ENCODE results near the gene ST6GAL1.

Gene ST6GAL1

DNA sequence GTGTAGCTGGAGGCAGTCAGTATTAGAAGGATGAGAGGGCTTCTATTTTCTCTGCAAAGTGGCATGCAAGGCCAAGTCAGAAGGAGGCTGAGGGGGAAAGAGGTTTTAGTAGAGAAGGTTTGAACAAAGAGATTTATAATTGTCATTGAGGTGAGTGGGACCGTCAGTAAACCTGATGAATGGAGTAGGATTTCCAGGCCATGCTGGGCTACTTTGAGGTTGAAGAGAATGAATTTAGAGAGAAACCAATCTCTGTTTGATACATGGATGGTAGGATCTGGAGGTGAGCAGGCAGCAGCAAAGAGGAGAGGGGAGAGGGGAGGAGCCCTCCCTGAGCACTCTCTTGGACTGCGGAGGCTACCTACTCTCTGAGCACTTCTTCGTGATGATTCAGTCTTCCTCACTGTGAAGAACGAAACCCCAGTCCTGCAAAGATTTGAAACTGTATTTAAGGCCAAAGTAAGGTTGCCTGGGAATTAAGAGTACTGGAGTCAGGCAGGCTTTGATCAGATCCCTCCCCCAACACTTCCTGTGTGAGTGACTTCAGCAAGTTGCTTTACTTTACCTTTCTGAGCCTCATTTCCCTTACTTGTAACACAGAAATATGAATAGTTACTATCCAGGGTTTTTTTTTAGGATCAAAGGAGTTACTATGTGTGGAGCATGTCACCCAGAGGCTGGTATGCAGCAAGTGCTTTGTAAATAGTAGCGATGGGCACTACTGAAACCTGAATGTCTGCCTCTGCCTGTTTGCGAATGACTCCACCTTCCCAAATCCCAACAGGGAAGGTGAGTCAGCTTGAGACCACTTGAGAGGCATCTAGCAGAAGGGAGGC lies 133.2 kb downstream of the ST6GAL1 start:
- Histone ChIP-seq H3K27ac (ENCODE audit: low read length) (no peak overlapping the region), H3K4me1 (ENCODE audit: control insufficient read depth in 1 of 2, insufficient read depth in 2 of 2, low read length in 2 of 2) (peaks cover 0 to 6% of the 10 kb centered on the region in 2 donors), H3K36me3 (ENCODE audit: control insufficient read depth in 1 of 2, insufficient read depth in 2 of 2, low read length in 2 of 2) (no peaks in the 10 kb centered on the region), H3K9me3 (ENCODE audit: control insufficient read depth in 1 of 2, low read length in 2 of 2) (no peaks in the 10 kb centered on the region), H3K4me3 (ENCODE audit: low read depth in 1 of 2, low read length in 2 of 2) (no peak overlapping the region), H3K27me3 (ENCODE audit: low read depth, low read length) (no peaks in the 10 kb centered on the region)

GRCh38 chr3:187064210-187065115 lies 134.1 kb downstream of the ST6GAL1 start:
- H3K27ac ChIP-seq (ENCODE audit: low read length): no peak overlapping the region
- H3K4me3 ChIP-seq (ENCODE audit: low read depth in 1 of 2, low read length in 2 of 2): no peak overlapping the region
- H3K9me3 ChIP-seq (ENCODE audit: control insufficient read depth in 1 of 2, low read length in 2 of 2): no peaks in the 10 kb centered on the region
- no peaks in the 10 kb centered on the region for H3K27me3 ChIP-seq (ENCODE audit: low read depth, low read length)
- peaks cover 0 to 6% of the 10 kb centered on the region in 2 donors for H3K4me1 ChIP-seq (ENCODE audit: control insufficient read depth in 1 of 2, insufficient read depth in 2 of 2, low read length in 2 of 2)
- no peaks in the 10 kb centered on the region for H3K36me3 ChIP-seq (ENCODE audit: control insufficient read depth in 1 of 2, insufficient read depth in 2 of 2, low read length in 2 of 2)

GRCh38 chr3:187066228-187066995 lies 136.1 kb downstream of the ST6GAL1 start:
- Histone ChIP-seq H3K9me3 (ENCODE audit: control insufficient read depth in 1 of 2, low read length in 2 of 2) (no peaks in the 10 kb centered on the region), H3K4me1 (ENCODE audit: control insufficient read depth in 1 of 2, insufficient read depth in 2 of 2, low read length in 2 of 2) (peaks cover 0 to 6% of the 10 kb centered on the region in 2 donors), H3K4me3 (ENCODE audit: low read depth in 1 of 2, low read length in 2 of 2) (no peak overlapping the region), H3K27ac (ENCODE audit: low read length) (no peak overlapping the region), H3K36me3 (ENCODE audit: control insufficient read depth in 1 of 2, insufficient read depth in 2 of 2, low read length in 2 of 2) (no peaks in the 10 kb centered on the region), H3K27me3 (ENCODE audit: low read depth, low read length) (no peaks in the 10 kb centered on the region)

- no peaks in the 10 kb centered on the region for H3K9me3 ChIP-seq (ENCODE audit: control insufficient read depth in 1 of 2, low read length in 2 of 2)
- H3K27ac ChIP-seq (ENCODE audit: low read length): no peak overlapping the region
- no peaks in the 10 kb centered on the region for H3K27me3 ChIP-seq (ENCODE audit: low read depth, low read length)
- no peak overlapping the region for H3K4me3 ChIP-seq (ENCODE audit: low read depth in 1 of 2, low read length in 2 of 2)
- H3K4me1 ChIP-seq (ENCODE audit: control insufficient read depth in 1 of 2, insufficient read depth in 2 of 2, low read length in 2 of 2): peaks cover 0 to 6% of the 10 kb centered on the region in 2 donors
- H3K36me3 ChIP-seq (ENCODE audit: control insufficient read depth in 1 of 2, insufficient read depth in 2 of 2, low read length in 2 of 2): peaks cover 0 to 8% of the 10 kb centered on the region in 2 donors
Measured at GRCh38 chr3:187068787-187069186, 138.5 kb downstream of the ST6GAL1 start.

- H3K4me1 ChIP-seq (ENCODE audit: control insufficient read depth in 1 of 2, insufficient read depth in 2 of 2, low read length in 2 of 2): peaks cover 0 to 6% of the 10 kb centered on the region in 2 donors
- H3K9me3 ChIP-seq (ENCODE audit: control insufficient read depth in 1 of 2, low read length in 2 of 2): no peaks in the 10 kb centered on the region
- H3K36me3 ChIP-seq (ENCODE audit: control insufficient read depth in 1 of 2, insufficient read depth in 2 of 2, low read length in 2 of 2): peaks cover 0 to 8% of the 10 kb centered on the region in 2 donors
- H3K4me3 ChIP-seq (ENCODE audit: low read depth in 1 of 2, low read length in 2 of 2): no peak overlapping the region
- H3K27me3 ChIP-seq (ENCODE audit: low read depth, low read length): no peaks in the 10 kb centered on the region
- no peak overlapping the region for H3K27ac ChIP-seq (ENCODE audit: low read length)
Measured at GRCh38 chr3:187069857-187070516, 139.7 kb downstream of the ST6GAL1 start.

- Histone ChIP-seq H3K36me3 (ENCODE audit: control insufficient read depth in 1 of 2, insufficient read depth in 2 of 2, low read length in 2 of 2) (peaks cover 10 to 11% of the 10 kb centered on the region in 2 donors), H3K27ac (ENCODE audit: low read length) (no peak overlapping the region), H3K4me3 (ENCODE audit: low read depth in 1 of 2, low read length in 2 of 2) (no peak overlapping the region), H3K27me3 (ENCODE audit: low read depth, low read length) (no peaks in the 10 kb centered on the region), H3K9me3 (ENCODE audit: control insufficient read depth in 1 of 2, low read length in 2 of 2) (no peaks in the 10 kb centered on the region), H3K4me1 (ENCODE audit: control insufficient read depth in 1 of 2, insufficient read depth in 2 of 2, low read length in 2 of 2) (no peaks in the 10 kb centered on the region)
Measured at GRCh38 chr3:187072102-187072501, 141.8 kb downstream of the ST6GAL1 start.

GRCh38 chr3:187072511-187072910 lies 142.2 kb downstream of the ST6GAL1 start:
- Histone ChIP-seq H3K27ac (ENCODE audit: low read length) (no peak overlapping the region), H3K36me3 (ENCODE audit: control insufficient read depth in 1 of 2, insufficient read depth in 2 of 2, low read length in 2 of 2) (peaks cover 11 to 12% of the 10 kb centered on the region in 2 donors), H3K27me3 (ENCODE audit: low read depth, low read length) (no peaks in the 10 kb centered on the region), H3K4me1 (ENCODE audit: control insufficient read depth in 1 of 2, insufficient read depth in 2 of 2, low read length in 2 of 2) (no peaks in the 10 kb centered on the region), H3K9me3 (ENCODE audit: control insufficient read depth in 1 of 2, low read length in 2 of 2) (no peaks in the 10 kb centered on the region), H3K4me3 (ENCODE audit: low read depth in 1 of 2, low read length in 2 of 2) (no peak overlapping the region)

DNA sequence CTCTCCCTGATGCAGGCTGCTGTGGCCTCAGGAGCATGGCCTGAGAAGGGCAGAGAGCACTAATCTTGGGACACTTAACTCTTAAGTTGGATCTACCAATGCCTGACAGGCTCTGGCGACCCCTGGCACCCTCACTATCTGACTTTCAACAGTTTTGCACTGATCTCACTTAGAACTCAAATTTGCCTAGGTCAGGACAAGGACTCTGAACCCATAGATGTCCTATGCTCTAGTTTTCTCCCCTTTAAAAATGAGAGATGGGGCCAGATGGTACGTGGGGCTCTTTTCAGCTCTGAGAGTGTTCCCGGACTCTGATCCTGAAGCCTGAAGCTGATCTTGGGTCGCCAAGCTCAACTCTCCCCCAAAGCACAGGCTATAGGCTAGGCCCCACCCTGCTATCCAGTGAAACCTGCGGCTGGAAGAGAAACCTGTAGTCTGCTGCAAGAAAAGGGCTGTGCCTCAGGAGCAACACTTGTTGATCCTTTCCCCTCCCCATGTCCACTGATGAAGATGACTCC lies 143.3 kb downstream of the ST6GAL1 start:
- Histone ChIP-seq H3K36me3 (ENCODE audit: control insufficient read depth in 1 of 2, insufficient read depth in 2 of 2, low read length in 2 of 2) (peaks cover 11 to 15% of the 10 kb centered on the region in 2 donors), H3K4me3 (ENCODE audit: low read depth in 1 of 2, low read length in 2 of 2) (no peak overlapping the region), H3K4me1 (ENCODE audit: control insufficient read depth in 1 of 2, insufficient read depth in 2 of 2, low read length in 2 of 2) (no peaks in the 10 kb centered on the region), H3K27me3 (ENCODE audit: low read depth, low read length) (no peaks in the 10 kb centered on the region), H3K9me3 (ENCODE audit: control insufficient read depth in 1 of 2, low read length in 2 of 2) (no peaks in the 10 kb centered on the region), H3K27ac (ENCODE audit: low read length) (no peak overlapping the region)

- Histone ChIP-seq H3K4me3 (ENCODE audit: low read depth in 1 of 2, low read length in 2 of 2) (no peak overlapping the region), H3K36me3 (ENCODE audit: control insufficient read depth in 1 of 2, insufficient read depth in 2 of 2, low read length in 2 of 2) (peaks cover 11 to 15% of the 10 kb centered on the region in 2 donors), H3K4me1 (ENCODE audit: control insufficient read depth in 1 of 2, insufficient read depth in 2 of 2, low read length in 2 of 2) (no peaks in the 10 kb centered on the region), H3K27me3 (ENCODE audit: low read depth, low read length) (no peaks in the 10 kb centered on the region), H3K27ac (ENCODE audit: low read length) (no peak overlapping the region), H3K9me3 (ENCODE audit: control insufficient read depth in 1 of 2, low read length in 2 of 2) (no peaks in the 10 kb centered on the region)
Measured at GRCh38 chr3:187074846-187075245, 144.5 kb downstream of the ST6GAL1 start.

- Histone ChIP-seq H3K36me3 (ENCODE audit: control insufficient read depth in 1 of 2, insufficient read depth in 2 of 2, low read length in 2 of 2) (peaks cover 11 to 15% of the 10 kb centered on the region in 2 donors), H3K4me1 (ENCODE audit: control insufficient read depth in 1 of 2, insufficient read depth in 2 of 2, low read length in 2 of 2) (no peaks in the 10 kb centered on the region)
Measured at GRCh38 chr3:187076297-187076696, 146.0 kb downstream of the ST6GAL1 start.

More at GRCh38 chr3:187076297-187076696, 146.0 kb downstream of the ST6GAL1 start:
- Histone ChIP-seq H3K9me3 (ENCODE audit: control insufficient read depth in 1 of 2, low read length in 2 of 2) (no peaks in the 10 kb centered on the region), H3K27me3 (ENCODE audit: low read depth, low read length) (no peaks in the 10 kb centered on the region), H3K27ac (ENCODE audit: low read length) (no peak overlapping the region), H3K4me3 (ENCODE audit: low read depth in 1 of 2, low read length in 2 of 2) (no peak overlapping the region)

Measured in muscle layer of duodenum (tissue), 2 donors.